GM21515 (cell line): ENCODE results near the gene IL1RAPL1.
"Not testable (repeated sequence)": the region's sequence is repeated elsewhere in the genome, so short reads cannot be mapped to it uniquely, and the experiment has no call there.

Experiments used
- ATAC-seq: cut with Tn5 transposase; IDR thresholded peaks from one replicate; pipeline ENCODE4 v1.9.1; 2021; ENCODE audit not compliant: unreplicated experiment

IL1RAPL1 gene

DNA sequence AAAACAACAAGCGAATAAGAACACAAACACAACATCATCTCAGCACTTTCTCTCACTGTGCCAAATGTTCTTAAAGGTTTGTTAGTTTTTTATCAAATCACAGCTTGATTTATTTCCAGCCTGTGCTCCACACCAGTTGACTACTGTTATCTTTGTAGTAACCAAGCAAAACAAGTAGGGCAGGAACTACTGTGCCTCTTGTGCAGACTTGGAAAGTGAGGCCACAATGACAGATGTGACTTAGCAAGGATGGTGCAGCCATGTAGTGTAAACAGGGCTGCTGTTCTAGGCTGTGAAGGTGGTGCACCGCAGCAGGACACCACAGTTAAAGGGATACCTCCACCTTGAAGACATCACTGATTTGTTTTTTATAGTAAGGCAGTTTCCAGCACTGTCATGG lies 170.0 kb downstream of the IL1RAPL1 start:
- no peak for ATAC-seq

DNA sequence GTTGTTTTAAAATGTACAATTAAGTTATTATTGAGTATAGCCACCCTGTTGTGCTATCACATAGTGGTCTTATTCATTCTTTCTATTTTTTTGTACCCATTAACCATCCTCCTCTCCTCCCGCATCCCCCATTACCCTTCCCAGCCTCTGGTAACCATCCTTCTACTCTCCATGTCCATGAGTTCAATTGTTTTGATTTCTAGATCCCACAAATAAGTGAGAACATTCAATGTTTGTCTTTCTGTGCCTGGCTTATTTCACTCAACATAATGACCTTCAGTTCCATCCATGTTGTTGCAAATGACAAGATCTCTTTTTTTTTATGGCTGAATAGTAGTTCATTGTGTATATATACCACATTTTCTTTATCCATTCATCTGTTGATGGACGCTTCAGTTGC lies 179.3 kb downstream of the IL1RAPL1 start:
- not testable (repeated sequence) for ATAC-seq

DNA sequence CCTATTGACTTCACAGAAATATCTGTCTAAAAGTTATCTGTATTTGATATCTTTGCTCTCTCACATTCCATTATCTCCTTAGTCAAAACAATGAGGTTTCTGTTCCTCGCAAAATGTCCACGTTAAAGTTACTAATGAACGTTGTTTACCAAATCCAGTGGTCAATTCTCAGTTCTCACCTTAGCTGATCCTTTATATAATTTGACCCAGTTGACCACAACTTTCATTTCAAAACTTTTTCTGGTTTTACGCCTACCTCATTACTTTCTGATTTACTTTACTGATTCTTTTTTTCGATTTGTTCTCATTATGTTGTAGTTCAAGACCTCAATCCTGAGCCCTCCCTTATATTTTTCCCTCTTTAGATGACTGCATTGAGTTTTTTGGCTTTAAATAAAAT lies 186.6 kb downstream of the IL1RAPL1 start:
- ATAC-seq: no peak

DNA sequence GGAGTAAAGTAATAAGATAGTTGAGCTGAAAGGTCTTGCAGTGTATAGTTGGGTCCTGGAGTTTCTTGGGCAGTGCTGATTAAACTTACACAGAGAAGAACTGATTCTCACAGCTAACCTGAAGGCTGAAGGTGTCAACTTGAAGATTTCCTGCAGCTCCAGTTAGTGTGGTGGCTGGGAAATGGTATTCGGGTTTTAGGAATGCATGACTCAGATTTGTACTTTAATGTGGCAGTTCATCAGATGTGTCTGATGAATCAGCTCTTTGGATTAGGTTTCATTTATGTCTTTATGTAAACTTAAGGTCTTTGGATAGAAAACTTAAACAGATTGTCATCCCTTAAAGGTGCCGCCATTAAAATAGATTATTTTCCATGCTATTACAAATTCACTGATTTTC lies 200.0 kb downstream of the IL1RAPL1 start:
- no peak for ATAC-seq

DNA sequence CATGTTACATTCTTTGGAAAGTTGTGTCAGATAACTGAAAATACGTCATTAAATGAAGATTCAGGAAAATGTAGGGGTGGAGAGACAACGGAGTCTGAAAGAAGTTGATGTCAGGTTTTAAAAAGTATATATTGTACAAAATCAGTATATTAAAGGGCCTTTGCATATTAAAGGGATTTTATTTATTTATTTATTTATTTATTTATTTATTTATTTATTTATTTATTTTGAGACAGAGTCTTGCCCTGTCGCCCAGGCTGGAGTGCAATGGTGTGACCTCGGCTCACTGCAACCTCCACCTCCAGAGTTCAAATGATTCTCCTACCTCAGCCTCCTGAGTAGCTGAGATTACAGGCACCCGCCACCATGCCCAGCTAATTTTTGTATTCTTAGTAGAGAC lies 213.4 kb downstream of the IL1RAPL1 start:
- ATAC-seq: not testable (repeated sequence)

DNA sequence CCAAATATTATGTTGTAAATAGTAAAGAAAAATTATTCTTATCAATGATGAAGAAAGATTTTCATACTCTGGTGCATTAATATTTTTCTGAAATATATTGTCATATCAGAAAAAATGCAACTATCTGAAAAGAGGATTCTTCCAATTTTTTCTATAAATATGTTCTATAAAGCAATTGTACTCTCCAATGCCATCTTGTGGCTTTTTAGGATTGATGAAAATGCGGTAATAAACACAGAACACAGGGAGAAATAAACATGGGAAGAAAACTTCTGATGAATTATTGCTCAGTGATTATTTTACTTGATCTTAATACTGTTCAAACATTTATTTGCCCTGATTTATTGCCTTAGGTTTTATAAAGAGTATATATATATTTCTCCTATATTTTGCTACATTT lies 215.4 kb downstream of the IL1RAPL1 start:
- no peak for ATAC-seq

DNA sequence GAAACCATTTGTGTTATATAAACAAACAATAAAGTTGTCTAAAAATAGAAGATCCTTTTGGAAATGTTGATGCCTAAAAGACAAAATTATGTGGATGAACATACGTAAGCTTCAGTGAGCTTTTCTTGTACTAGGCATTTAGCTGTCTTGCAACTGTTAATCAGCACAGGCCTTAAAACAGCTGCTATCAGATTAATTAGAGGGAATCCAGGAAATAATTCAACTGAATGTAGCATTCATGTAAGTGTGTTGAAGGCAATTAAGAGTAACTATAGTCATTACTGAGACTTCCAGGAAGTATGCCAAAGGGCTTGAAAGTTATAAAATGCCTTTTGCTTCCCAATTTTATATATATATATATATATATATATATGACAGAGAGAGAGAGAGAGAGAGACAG lies 248.7 kb downstream of the IL1RAPL1 start:
- no peak for ATAC-seq

DNA sequence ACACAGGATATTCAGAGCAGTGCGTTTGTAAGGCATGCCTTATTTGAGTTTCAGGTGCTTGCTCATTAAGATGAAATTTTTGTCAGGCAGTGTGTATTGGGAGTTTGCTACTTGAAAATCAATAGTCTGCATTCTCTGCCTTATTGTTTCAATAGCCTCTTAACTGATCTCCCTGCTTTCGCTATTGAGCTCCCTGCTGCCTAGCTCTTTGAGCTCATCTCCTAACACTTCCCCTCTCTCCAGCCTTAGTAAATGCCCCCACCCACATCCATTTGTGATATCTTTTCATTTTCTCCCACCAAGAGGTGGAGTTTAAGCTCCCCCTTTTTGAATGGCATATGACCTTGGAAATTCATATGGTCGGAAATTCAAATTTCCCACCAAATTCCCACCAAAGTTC lies 256.6 kb downstream of the IL1RAPL1 start:
- no peak for ATAC-seq

DNA sequence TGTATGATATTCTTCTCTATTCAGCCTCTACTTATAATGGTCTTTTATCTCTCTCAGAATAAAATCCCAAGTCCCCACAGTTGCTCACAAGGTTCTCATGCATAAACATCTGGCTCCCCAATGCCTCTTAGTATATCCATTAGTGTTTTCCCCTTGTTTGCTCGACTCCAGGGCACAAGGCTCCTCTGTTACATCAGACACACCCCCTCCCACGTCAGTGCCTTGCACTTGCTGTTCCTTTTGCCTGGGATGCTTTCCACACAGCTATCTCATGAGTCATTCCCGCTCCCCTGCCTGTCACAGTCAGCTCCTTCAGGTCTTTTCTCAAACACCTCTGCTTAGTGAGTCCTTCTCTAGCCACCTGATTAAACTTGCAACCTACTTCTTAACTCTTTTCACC lies 260.2 kb downstream of the IL1RAPL1 start:
- ATAC-seq: no peak

DNA sequence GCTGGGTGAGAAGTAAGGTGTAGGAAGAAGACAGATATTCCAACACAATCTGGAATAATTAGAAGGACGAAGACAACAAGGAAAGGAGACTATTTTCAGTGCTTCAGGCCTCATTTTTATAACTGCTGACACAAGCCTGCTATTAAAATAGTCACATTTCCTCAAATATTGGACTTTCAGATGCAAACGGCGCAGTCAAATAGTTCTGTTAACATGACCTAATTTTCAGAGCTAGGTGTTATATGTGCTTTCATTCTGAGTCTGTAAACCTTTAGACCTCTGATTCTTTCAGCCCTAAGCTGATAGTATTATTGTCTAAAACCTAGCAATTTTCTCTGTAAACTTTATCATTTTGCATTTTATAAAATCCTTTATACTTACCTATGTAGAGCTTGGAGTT lies 261.5 kb downstream of the IL1RAPL1 start:
- no peak for ATAC-seq

DNA sequence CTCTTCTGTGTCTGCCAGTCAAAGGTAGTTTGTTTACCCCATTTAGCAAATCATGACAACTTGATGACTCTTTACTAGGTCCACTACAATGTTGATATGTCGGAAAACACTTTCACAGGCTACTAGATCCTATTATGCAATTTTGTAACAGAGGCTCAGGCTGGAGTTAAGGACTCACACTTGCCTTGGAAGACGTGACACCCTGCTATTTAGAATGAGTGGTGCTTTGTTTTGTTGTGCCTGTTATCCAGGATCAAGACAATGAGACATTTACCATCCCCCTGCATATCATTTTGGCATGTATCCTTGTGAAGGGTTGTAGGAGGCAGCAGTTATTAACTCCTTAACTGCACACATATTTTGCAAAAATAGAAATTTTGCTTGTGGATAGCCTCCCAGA lies 263.7 kb downstream of the IL1RAPL1 start:
- no peak for ATAC-seq

DNA sequence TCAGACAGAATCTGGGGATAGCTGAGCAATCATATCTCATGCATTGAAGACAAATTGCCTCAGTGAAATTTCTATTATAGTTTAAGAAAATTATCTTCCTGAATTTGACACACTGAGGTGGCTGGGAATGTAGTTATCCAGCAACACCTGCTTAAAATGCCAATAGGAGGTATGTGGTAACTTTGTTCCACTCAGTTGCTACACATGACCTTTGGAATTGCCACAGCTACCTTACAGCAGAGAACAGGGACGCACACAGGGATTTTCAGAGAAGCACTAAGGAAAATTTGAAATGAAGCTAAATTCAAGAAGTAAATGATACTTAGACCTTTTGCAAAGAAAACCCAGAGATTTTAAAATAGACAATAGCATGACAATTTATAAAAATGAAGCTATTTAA lies 264.6 kb downstream of the IL1RAPL1 start:
- ATAC-seq: no peak

DNA sequence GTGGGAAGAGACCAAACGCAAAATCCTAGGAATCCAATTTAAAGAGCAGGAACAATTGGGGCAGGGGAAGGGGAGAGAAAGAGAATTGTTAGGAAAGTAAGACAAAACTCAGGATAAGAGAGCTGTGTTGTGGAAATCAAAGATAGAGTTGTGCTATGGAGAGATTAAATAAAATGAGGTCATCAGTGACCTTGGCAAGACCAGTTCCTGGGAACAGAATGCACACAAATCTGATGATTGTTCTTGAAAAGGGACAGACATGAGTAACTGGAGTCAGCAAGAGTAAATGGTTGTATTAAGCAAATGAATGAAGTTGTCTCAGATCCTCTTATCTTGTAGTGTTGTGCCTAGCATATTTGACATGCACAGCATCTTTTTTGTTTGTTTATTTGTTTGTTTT lies 267.4 kb downstream of the IL1RAPL1 start:
- ATAC-seq: no peak

DNA sequence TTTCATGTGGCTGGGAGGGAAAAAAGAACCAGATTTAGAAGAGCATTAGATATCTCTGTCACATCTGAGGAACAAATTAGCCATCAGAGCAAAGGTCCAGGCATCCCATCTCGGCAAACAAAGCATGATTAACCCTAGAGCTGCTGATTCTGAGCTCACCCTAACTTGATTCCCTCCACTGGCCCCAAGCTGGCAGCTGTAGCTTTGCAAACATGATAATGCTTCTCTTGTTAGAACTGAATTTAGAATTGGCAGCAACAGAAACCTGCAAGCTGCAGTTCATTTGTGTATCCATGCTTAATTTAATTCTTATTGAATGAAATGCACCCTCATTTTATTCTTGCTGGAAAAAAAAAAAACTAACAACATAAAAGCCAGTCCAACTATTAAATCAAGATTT lies 289.2 kb downstream of the IL1RAPL1 start:
- ATAC-seq: no peak

DNA sequence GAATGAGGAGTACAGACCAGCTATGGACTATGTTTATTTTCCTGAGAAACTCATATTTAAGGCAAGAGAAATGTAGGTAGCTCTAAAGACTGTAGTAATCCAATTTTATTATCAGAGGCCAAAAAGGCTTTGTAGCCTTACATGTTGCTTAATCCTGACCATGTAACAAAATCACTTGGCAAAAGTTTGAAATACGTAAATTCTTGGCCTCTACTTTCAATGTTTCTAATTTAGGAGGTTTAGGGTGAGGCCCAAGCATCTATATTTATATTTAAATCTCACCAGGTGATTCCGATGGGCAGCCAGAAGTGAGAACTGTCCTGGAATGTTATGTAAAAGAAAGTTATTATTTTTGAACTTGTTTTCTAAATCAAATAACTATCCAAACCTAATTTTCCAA lies 289.7 kb downstream of the IL1RAPL1 start:
- no peak for ATAC-seq

DNA sequence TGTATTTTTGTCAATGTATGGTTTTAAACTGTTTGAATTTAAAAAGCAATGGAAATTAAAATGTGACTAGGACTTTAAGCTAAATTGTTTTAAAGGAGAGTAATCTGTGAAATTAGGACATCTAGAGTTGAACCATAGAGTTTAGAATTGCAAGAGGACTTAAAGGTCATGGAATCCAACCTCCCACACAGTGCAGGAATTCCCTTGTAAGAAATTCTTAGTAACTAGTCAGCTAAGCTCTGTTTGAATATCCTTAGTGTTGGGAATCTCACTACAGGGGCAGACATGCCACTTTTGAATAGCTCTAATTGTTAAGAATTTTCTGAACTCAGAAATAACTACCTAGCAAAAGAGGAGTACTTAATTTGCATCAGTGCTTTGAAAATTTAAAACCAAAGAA lies 292.9 kb downstream of the IL1RAPL1 start:
- no peak for ATAC-seq

DNA sequence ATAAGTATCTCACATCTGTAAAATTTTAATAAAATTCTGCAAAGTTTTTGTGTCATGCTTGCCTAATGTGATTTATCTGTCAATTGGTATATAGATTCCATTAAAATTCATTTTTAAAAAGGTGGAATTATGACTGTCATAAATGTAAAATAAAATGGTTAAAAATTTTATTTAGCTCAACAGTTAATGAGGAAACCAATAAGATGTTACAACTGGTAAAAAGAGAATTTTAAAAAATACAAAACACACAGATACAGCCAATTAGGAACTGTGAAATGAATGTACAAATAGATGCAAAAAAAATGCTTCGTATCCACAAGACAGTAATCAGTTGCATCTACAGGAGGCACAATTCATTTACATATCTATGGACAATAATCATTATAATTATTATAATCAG lies 297.6 kb downstream of the IL1RAPL1 start:
- ATAC-seq: no peak

DNA sequence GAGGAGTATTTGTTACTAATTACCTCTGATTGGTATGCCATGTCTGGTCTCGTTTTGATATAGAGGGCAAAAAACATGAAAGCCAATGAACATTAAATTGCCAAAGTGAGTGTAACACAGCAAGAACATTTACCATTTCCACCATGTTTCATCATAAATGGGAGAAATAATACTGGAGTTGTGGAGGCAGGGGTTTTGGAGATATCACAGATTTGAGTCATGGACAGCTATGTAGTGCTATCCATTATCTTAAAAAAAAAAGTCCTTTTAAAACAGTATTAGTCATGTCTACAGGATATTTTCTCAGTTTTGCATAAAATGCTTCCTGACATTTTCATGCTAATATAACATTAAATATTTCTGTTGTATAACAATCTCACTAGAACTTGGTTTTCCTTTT lies 301.2 kb downstream of the IL1RAPL1 start:
- ATAC-seq: no peak

DNA sequence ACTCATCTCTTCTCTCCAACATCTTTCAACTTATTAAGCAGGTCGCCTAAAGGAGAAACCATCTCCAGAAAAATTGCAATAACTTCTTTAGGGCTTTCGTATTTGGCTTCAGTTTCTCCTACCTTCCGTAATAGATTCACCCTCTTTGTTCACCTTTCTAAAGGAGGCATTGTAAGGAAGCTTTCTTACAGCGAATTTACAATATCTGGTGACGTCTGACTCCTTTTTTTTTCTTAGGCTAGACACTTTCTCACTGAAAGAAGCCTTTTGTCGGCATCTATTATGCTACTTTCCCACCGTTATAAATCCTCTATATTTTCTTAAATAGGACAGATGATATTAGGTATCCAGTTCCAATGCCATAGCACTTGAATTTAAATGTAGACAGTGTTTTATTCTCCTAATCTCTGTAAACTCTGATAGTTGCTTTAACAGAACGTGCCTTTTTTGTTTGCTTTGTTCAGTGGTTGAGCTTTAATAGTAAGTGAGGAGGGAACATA lies 302.4 kb downstream of the IL1RAPL1 start:
- no peak for ATAC-seq

DNA sequence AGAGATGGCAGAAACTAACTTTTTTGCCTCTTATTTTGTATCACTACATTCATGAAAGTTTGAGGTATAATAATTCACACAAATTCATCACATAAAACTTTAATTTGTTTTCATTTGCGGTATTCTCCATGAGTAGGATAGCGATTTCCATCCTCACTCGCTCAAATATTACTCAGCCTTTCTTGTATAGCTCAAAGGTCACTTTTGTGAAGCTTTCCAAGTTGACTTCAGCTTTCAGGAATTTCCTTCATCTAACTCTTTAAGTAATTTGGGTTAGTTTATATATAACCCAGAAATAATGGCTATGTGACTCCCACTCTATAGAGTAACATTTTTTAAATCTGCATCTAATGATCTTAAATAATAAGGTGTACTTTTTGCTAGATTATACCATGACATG lies 314.4 kb downstream of the IL1RAPL1 start:
- ATAC-seq: no peak

DNA sequence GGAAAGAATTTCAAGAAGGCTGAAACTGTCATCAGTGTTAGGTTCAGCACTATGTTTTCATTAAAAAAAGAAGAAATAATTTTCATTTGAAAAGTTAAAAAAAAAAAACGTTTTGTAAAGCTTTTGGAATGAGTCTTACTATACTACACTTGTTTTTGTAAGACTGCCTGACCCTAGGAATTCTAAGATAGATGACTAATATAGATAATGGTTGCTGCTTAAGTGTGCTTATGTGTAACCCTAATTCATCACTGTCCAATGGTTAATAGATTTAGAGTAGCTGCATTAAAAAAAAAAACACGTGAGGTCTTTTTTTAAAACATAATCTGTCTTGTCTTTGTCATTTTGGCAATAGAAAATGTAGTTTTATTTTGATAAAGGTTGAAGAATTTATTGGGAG lies 323.2 kb downstream of the IL1RAPL1 start:
- ATAC-seq: no peak

DNA sequence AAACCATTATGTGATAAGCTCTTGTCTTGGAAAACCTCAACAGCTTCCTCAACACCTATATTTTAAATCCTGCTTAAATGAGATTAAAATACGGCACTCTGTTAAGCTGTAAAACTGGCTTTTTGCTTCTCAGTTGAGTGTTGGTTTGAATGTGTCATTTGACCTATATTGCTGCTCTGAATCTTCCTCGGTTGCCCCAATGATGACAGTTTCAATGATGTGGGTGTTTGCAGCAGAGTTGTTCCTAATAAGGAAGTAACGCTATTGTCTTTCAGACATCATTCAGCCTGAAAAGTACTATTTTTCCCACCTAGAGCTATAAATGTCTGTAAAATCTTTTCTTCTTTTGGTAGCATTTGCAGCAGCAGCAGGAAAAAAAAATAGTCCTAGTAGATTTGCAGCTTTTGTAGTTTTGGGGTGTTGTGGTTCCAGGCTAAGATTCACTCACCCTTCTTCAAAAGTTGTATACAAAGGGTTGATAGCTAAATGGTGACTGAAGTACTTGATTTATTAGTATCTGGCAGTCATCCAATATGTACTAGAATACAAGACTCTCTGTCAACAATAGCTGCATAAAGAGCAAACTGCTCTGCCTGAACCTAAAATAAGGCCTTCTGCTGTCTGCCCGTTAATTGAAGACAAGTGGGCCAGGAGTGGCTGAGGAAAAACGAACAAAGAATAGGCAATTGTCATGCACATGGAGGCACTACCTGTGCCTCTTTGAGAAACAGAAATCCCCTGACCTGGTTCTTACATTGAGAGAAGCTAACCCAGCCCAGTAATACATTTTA lies 333.1 kb downstream of the IL1RAPL1 start:
- ATAC-seq: no peak

DNA sequence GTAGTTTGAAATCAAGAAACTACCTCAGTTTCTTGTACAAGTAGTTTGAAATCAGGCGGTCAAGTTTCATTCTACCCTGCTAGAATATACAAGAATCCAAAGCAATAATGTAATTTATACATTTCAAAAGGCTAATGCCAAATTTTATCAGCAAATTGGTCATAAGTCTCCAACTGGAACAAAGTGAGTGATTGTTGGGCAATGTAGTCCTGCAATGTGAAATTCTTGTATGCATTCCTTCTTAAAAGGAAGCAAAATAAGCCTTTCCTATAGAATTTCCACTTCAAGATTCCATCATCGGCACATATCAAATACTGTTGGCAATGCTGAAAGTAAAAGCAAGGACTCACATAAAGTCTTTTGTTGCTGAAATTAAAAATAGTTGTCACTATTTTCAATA lies 334.9 kb downstream of the IL1RAPL1 start:
- ATAC-seq: no peak
